Peyer's patch (tissue), 4 donors: ENCODE data around the gene OXCT1. TPM values are rescaled to one million over a fixed set of nuclear protein-coding genes. Genes with fewer than 3 reads are reported as not detected.

Experiments
- DNase-seq, 3 donors: peaks; one replicate each; pipeline ENCODE4 v3.0.0-alpha.2; 2017 to 2019
- H3K27ac ChIP-seq, 4 donors: fragments of 200-600 bp; sonication (generic); one replicate each; pipeline ENCODE4 v1.5.1; 2016 to 2019
- H3K27me3 ChIP-seq, 2 donors: fragments of 200-600 bp; sonication (generic); one replicate each; pipeline ENCODE4 v1.5.1; 2019
- H3K36me3 ChIP-seq, 3 donors: fragments of 200-600 bp; sonication (generic); one replicate each; pipeline ENCODE4 v1.5.1; 2016 to 2019
- H3K4me1 ChIP-seq, 4 donors: fragments of 200-600 bp; sonication (generic); one replicate each; pipeline ENCODE4 v1.5.1; 2016 to 2019
- H3K4me3 ChIP-seq, 4 donors: fragments of 200-600 bp; sonication (generic); 1 replicate in 3 of 4; 2 replicates in 1 of 4; pipeline ENCODE4 v1.5.1; 2016 to 2019; ENCODE audit warnings: mild to moderate bottlenecking in 1 of 4
- H3K9me3 ChIP-seq, 4 donors: fragments of 200-600 bp; sonication (generic); one replicate each; pipeline ENCODE4 v1.5.1; 2016 to 2019; ENCODE audit warnings: mild to moderate bottlenecking in 1 of 4
- CTCF ChIP-seq, 6 experiments: fragments of 450-650 bp in 4 of 6; fragments of 200-600 bp in 2 of 6; sonication (generic) in 1 of 6; IDR thresholded peaks; one replicate each; pipeline ENCODE4 v1.5.1; 2017 to 2019; ENCODE audit warnings: antibody characterized with exemption in 6 of 6, mild to moderate bottlenecking in 3 of 6, moderate library complexity in 1 of 6
- POLR2A ChIP-seq, 2 donors: fragments of 450-650 bp; IDR thresholded peaks; one replicate each; pipeline ENCODE4 v1.5.1; 2017; ENCODE audit warnings: antibody characterized with exemption in 2 of 2, mild to moderate bottlenecking in 2 of 2, moderate library complexity in 2 of 2
- total RNA-seq, 4 donors: library from RNA; depleted of rRNA; stranded (reverse); fragments of >200 nt; gene quantifications; one replicate each; pipeline ENCODE4 v1.1.0, GENCODE V29; 2016

The OXCT1 gene
- total RNA-seq, 4 donors from 2014 or later, result 6.0 to 19.8 (median 10.0) TPM

DNA sequence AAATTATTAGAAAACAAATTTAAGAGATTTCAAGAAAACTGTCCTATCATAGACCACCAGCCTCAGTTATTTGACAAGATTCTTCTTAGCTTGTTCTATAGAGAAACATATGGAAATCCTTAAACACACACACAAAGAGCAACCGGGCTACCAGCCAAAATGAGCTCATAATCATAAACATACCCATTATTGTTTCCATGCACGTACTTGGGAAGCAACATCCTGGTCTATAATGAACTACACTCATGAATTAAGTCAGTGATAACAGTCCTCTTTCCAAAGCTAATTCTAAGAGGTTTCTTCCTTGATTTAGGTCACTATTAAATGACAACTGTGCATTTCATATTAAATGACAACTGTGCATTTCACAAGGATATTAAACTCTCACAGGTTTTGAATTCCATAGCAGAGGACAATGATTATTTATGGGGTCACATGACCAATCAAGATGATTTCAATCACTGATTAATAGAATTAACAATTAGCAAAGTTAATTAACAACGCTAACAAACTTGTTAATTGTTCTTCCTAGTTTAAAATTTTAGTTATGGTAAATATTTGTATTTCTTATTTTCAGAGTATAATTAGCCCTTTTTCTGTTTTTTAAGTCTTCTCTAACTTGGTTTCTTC, 77.0 kb downstream of the OXCT1 start:
- no peaks in the 10 kb centered on the region for H3K36me3 ChIP-seq
- TF ChIP-seq POLR2A (IDR thresholded peaks at IDR 0.05) (no peak), CTCF (IDR thresholded peaks at IDR 0.05) (no peak)
- no peaks in the 10 kb centered on the region for H3K4me1 ChIP-seq
- no peak overlapping the region for H3K27ac ChIP-seq
- no peak overlapping the region for H3K4me3 ChIP-seq
- H3K9me3 ChIP-seq, result no peaks in the 10 kb centered on the region
- no peak for DNase-seq
- no peaks in the 10 kb centered on the region for H3K27me3 ChIP-seq

DNA sequence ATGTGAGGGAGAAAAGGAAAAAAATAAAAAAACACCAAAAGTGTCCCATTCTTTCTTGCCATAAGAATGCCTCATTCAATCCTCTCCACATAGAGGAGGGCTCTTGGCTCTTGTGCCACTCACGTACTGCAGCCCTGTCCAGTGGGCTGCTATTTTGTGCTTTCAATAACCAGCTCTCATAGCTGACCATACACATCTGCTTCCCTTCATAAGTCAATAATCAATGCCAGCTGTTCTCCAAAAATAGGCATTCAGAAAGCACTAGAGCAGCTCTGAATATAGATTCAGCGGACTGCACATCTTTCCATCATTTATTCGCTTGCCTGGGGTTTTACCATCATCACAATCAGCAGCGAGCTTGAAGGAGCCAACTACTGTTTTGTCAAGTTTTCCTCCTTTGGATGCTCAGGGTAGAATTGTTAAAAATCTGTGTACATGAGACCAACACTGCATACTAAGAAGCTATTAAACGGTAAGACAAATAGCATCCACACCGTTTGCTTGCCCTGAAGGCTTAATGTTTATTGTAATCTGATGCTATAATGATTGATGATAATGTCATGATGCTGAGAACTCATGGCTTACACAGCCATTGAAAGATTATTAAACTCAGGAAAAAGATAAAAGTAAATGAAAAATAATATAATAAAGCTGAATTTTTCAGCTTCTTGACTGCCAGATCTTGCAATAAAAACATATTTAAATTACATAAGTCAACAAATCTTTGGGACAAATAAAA, 80.0 kb downstream of the OXCT1 start:
- TF ChIP-seq CTCF (IDR thresholded peaks at IDR 0.05), result no peak
- no peak for TF ChIP-seq POLR2A (IDR thresholded peaks at IDR 0.05)
- Histone ChIP-seq H3K9me3 (no peaks in the 10 kb centered on the region), H3K27ac (no peak overlapping the region), H3K36me3 (no peaks in the 10 kb centered on the region), H3K4me1 (no peaks in the 10 kb centered on the region), H3K27me3 (no peaks in the 10 kb centered on the region), H3K4me3 (no peak overlapping the region)
- no peak for DNase-seq

DNA sequence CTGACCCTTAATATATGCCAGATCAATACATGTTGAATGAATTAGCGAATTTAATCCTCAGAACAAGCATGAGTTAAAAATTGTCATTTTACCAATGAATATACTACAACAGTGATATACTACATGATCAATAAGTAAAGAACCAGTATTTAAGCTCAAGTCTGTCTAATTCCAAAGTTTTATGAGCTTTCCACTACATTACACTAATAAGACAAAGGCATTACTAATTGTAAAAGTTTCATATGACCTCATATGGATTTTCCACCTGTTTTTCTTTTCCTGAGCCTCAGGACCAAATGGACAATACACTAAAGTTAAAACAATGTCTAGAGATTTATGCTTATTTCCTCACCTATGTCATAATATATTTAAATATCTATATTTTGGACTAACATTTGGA, 80.8 kb downstream of the OXCT1 start:
- Histone ChIP-seq H3K27ac (no peak overlapping the region), H3K27me3 (no peaks in the 10 kb centered on the region), H3K9me3 (no peaks in the 10 kb centered on the region), H3K4me1 (no peaks in the 10 kb centered on the region), H3K36me3 (no peaks in the 10 kb centered on the region), H3K4me3 (no peak overlapping the region)
- no peak for DNase-seq
- TF ChIP-seq POLR2A (IDR thresholded peaks at IDR 0.05) (no peak), CTCF (IDR thresholded peaks at IDR 0.05) (no peak)

DNA sequence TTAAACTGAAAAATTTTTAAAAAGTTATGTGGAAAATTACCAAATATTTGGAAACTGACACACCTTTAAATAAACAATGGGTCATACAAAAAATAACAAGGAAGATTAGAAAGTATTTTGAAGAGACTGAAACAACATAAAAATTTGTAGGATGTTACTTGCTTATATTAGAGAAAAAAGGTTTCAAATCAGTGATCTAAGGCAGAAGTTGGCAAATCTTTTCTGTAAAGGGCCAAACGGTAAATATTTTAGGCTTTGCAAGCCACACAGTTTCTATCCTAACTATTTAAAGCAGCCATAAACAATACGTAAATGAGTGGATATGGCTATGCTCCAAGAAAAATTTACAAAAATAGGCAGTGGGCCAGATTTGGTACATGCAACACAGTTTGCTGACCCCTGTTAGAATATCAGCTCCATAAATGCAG, 81.3 kb downstream of the OXCT1 start:
- H3K36me3 ChIP-seq, result no peaks in the 10 kb centered on the region
- H3K4me3 ChIP-seq, result no peak overlapping the region
- no peak for DNase-seq
- no peaks in the 10 kb centered on the region for H3K27me3 ChIP-seq
- H3K27ac ChIP-seq, result no peak overlapping the region
- no peak for TF ChIP-seq POLR2A (IDR thresholded peaks at IDR 0.05)
- no peak for TF ChIP-seq CTCF (IDR thresholded peaks at IDR 0.05)
- no peaks in the 10 kb centered on the region for H3K4me1 ChIP-seq
- no peaks in the 10 kb centered on the region for H3K9me3 ChIP-seq

DNA sequence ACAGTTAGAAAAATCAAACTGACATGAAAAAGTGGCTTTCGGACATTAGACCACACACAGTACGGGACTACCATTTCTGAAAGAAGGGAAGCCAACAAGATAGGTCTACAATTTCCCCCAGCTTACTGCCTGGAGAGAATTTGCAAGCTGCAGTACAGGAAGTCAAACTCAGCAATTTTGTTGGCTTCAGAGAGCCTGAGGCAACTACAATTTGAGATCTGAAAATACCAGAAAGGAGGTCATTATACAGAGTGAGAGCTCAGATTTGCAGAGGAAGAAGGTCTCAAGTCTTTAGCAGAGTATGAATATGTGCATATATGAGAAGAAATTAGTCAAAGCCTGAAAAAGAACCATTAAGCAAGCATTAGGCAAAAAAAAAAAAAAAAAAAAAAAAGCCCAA, 83.0 kb downstream of the OXCT1 start:
- no peak for DNase-seq
- no peaks in the 10 kb centered on the region for H3K27me3 ChIP-seq
- TF ChIP-seq CTCF (IDR thresholded peaks at IDR 0.05) (no peak), POLR2A (IDR thresholded peaks at IDR 0.05) (no peak)
- no peaks in the 10 kb centered on the region for H3K9me3 ChIP-seq
- no peak overlapping the region for H3K27ac ChIP-seq
- H3K4me3 ChIP-seq, result no peak overlapping the region
- no peaks in the 10 kb centered on the region for H3K36me3 ChIP-seq
- H3K4me1 ChIP-seq, result no peaks in the 10 kb centered on the region
